Endothelial cell of umbilical vein (primary cell): ENCODE measurements around the gene ABCC4. TPM values are rescaled to one million over a fixed set of nuclear protein-coding genes. Genes with fewer than 3 reads are reported as not detected.
A peak's percentile ranks its signal among the peaks of the same experiment; 100 is the strongest.

Experiments
- BruUV-seq: library from RNA; stranded (reverse); fragments of 400-500 nt; replicated peaks from 2 replicates; lab custom pipeline; 2021; lab: Mats Ljungman, UMichigan
- CTCF ChIA-PET: fragments of 300-600, 350-600 bp; sonication (Branson Sonifier 250); formaldehyde crosslinking; loops from one replicate; lab custom pipeline; 2021; ENCODE audit warnings: antibody characterized with exemption, inconsistent platforms; lab: Charles Lee
- POLR2A ChIA-PET: fragments of 300-600, 350-600 bp; sonication (Branson Sonifier 250); formaldehyde crosslinking; loops from one replicate; lab custom pipeline; 2021; ENCODE audit warnings: antibody characterized with exemption, inconsistent platforms; lab: Charles Lee
- DNase-seq: peaks from one replicate; pipeline ENCODE4 v3.0.0-alpha.2; 2011; ENCODE audit warnings: low read depth, low spot score
- FAIRE-seq: peaks from 2 replicates; lab custom pipeline; 2011; peaks lifted over from hg19 to GRCh38; lab: Jason Lieb, UNC
- H2AFZ ChIP-seq: 2 replicates; pipeline ENCODE4 v1.6.0; 2012; ENCODE audit warnings: low read depth, low read length, control low read depth, inconsistent platforms
- H3K27ac ChIP-seq: 2 replicates; pipeline ENCODE4 v1.5.1; 2011; ENCODE audit warnings: low read depth, mild to moderate bottlenecking, control low read depth, low read length, moderate library complexity; ENCODE audit not compliant: insufficient read depth
- H3K27me3 ChIP-seq, 2 experiments: 2 replicates each; pipeline versions ENCODE4 v1.6.0 to v1.6.1; 2011; ENCODE audit warnings: low read length in 2 of 2, mixed read lengths in 1 of 2; ENCODE audit not compliant: control insufficient read depth in 2 of 2, insufficient read depth in 2 of 2
- H3K36me3 ChIP-seq, 2 experiments: 2 replicates in 1 of 2; 3 replicates in 1 of 2; pipeline ENCODE4 v1.5.1; 2011; ENCODE audit warnings: low read length in 2 of 2, mild to moderate bottlenecking in 1 of 2, moderate library complexity in 1 of 2; ENCODE audit not compliant: control insufficient read depth in 2 of 2, insufficient read depth in 2 of 2; ENCODE audit errors: extremely low read depth in 1 of 2
- H3K4me1 ChIP-seq: 3 replicates; pipeline ENCODE4 v1.5.1; 2011; ENCODE audit warnings: mild to moderate bottlenecking, low read length; ENCODE audit not compliant: control insufficient read depth, insufficient read depth; ENCODE audit errors: extremely low read depth
- H3K4me2 ChIP-seq: 2 replicates; pipeline ENCODE4 v1.6.1; 2011; ENCODE audit warnings: low read length, control low read depth, mixed read lengths; ENCODE audit not compliant: insufficient read depth
- H3K4me3 ChIP-seq, 3 experiments: fragments of 200-600 bp in 1 of 3; sonication (generic), shearing (Covaris generic) in 1 of 3; replicated peaks in 1 of 3; 2 replicates each; pipeline ENCODE4 v1.5.1; 2011 to 2016; ENCODE audit warnings: control low read depth in 3 of 3, low read length in 3 of 3, mild to moderate bottlenecking in 2 of 3, inconsistent platforms in 1 of 3, low read depth in 1 of 3, moderate library complexity in 1 of 3; ENCODE audit not compliant: insufficient read depth in 1 of 3
- H3K79me2 ChIP-seq: 2 replicates; pipeline ENCODE4 v1.6.0; 2012; ENCODE audit warnings: low read length, inconsistent platforms; ENCODE audit not compliant: control insufficient read depth, insufficient read depth
- H3K9ac ChIP-seq: replicated peaks from 2 replicates; pipeline ENCODE3; 2011; ENCODE audit warnings: low read length, control low read depth; ENCODE audit not compliant: insufficient read depth; ENCODE audit errors: extremely low read depth
- H3K9me1 ChIP-seq: replicated peaks from 3 replicates; pipeline ENCODE4 v1.6.0; 2011; ENCODE audit warnings: mild to moderate bottlenecking, low read length; ENCODE audit not compliant: control insufficient read depth, insufficient read depth; ENCODE audit errors: extremely low read depth
- H3K9me3 ChIP-seq: replicated peaks from 2 replicates; pipeline ENCODE4 v1.5.1; 2012; ENCODE audit warnings: low read length, inconsistent platforms; ENCODE audit not compliant: control insufficient read depth, insufficient read depth
- H4K20me1 ChIP-seq: replicated peaks from 2 replicates; pipeline ENCODE3; 2011; ENCODE audit warnings: mild to moderate bottlenecking, low read length; ENCODE audit not compliant: control insufficient read depth, insufficient read depth; ENCODE audit errors: extremely low read depth
- CTCF ChIP-seq, 2 donors: IDR thresholded peaks; 1 replicate in 1 of 2; 2 replicates in 1 of 2; pipeline ENCODE4 v1.5.1; 2011; ENCODE audit warnings: low read length in 2 of 2, mild to moderate bottlenecking in 2 of 2, moderate library complexity in 2 of 2, control low read depth in 1 of 2, inconsistent platforms in 1 of 2, low read depth in 1 of 2; ENCODE audit not compliant: insufficient read depth in 1 of 2; ENCODE audit errors: extremely low read depth in 1 of 2
- FOS ChIP-seq: IDR thresholded peaks from 2 replicates; pipeline ENCODE4 v1.6.1; 2011; ENCODE audit warnings: mild to moderate bottlenecking, low read length, moderate library complexity, borderline replicate concordance; ENCODE audit not compliant: insufficient read depth
- JUN ChIP-seq: IDR thresholded peaks from 2 replicates; pipeline ENCODE4 v1.6.1; 2011; ENCODE audit warnings: borderline replicate concordance, low read depth; ENCODE audit not compliant: insufficient read length, insufficient read depth
- MYC ChIP-seq: IDR thresholded peaks from one replicate; pipeline ENCODE4 v1.6.1; 2011; ENCODE audit warnings: mild to moderate bottlenecking, low read depth, low read length
- POLR2A ChIP-seq: IDR thresholded peaks from 2 replicates; pipeline ENCODE4 v1.6.1; 2012; ENCODE audit warnings: low read depth, mild to moderate bottlenecking, control low read depth, low read length
- POLR2AphosphoS5 ChIP-seq: IDR thresholded peaks from 2 replicates; pipeline ENCODE4 v1.6.1; 2012; ENCODE audit warnings: low read depth, mild to moderate bottlenecking, control low read depth, low read length, moderate library complexity; ENCODE audit not compliant: insufficient read depth
- dilution Hi-C: fragments of 300-500 bp; cut with MboI; formaldehyde crosslinking; loops from one replicate; pipeline ENCODE4 v1.15.0; 2019; ENCODE audit warnings: low sequenced_read_pairs; ENCODE audit not compliant: extremely low pct_ligation_motif_present
- intact Hi-C: fragments of 100-400 bp; cut with micrococcal nuclease; formaldehyde crosslinking; loops from one replicate; pipeline ENCODE4 v1.10.0; 2022
- polyA plus RNA-seq, 4 experiments: library from polyadenylated mRNA; depleted of rRNA in 3 of 4; stranded (reverse) in 3 of 4; unstranded in 1 of 4; fragments of >200 nt; gene quantifications; 2 replicates each; pipeline versions ENCODE4 v1.2.1 to v1.2.3, GENCODE V29; 2011 to 2012; ENCODE audit warnings: missing spikeins in 1 of 4
- total RNA-seq: library from RNA; stranded (reverse); gene quantifications from 2 replicates; pipeline ENCODE4 v1.2.3, GENCODE V29; 2021
- TF ChIP-seq, protein P1 (sequence below): IDR thresholded peaks from 2 replicates; pipeline ENCODE4 v1.6.1; 2011; ENCODE audit not compliant: insufficient read depth, insufficient read length

ABCC4 gene
- total and polyA plus RNA-seq, 2 donors (not counting 3 experiments of a cell fraction or from before 2014, with no cell fraction given), result 9.2 to 15.9 TPM

- peak; percentile 29 for DNase-seq
- dilution Hi-C loops, result no loop called here
- Histone ChIP-seq H3K27me3 (no peaks in the 10 kb centered on the region), H3K4me1 (peaks cover 24% of the 10 kb centered on the region), H3K9ac (no peak overlapping the region), H4K20me1 (no peaks in the 10 kb centered on the region), H3K9me3 (no peaks in the 10 kb centered on the region), H3K4me3 (no peak overlapping the region), H3K79me2 (no peaks in the 10 kb centered on the region), H3K36me3 (no peaks in the 10 kb centered on the region), H2AFZ (no peak overlapping the region), H3K27ac (peak overlapping the region; percentile 78), H3K4me2 (no peak overlapping the region), H3K9me1 (no peaks in the 10 kb centered on the region)
- ChIA-PET POLR2A (no interaction called here), CTCF (no interaction called here)
- FAIRE-seq, result peak; percentile 42
- TF ChIP-seq FOS (no peak), POLR2AphosphoS5 (no peak), JUN (no peak), POLR2A (no peak), CTCF (IDR thresholded peaks at IDR 0.05; ENCODE audit: extremely low read depth in 1 of 2, insufficient read depth in 1 of 2, low read depth in 1 of 2, low read length in 2 of 2) (no peak), MYC (no peak)
- TF ChIP-seq, protein P1, sequence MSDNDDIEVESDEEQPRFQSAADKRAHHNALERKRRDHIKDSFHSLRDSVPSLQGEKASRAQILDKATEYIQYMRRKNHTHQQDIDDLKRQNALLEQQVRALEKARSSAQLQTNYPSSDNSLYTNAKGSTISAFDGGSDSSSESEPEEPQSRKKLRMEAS, result no peak
- no TSS peak for BruUV-seq
- intact Hi-C loops, result loop anchor here (1.0 to 2.0 kb wide), 2 partner anchors 14 to 15 kb away; no protein-coding TSS in a partner anchor
Measured at GRCh38 chr13:95098916-95099315, 202.3 kb downstream of the ABCC4 start.
